HG03159 (cell line): ENCODE results near the gene CLIC5.

ENCODE experiments used
- ATAC-seq: cut with Tn5 transposase; IDR thresholded peaks from one replicate; pipeline ENCODE4 v1.9.1; 2021; ENCODE audit warnings: mild to moderate bottlenecking, moderate library complexity; ENCODE audit not compliant: unreplicated experiment

CLIC5 gene

DNA sequence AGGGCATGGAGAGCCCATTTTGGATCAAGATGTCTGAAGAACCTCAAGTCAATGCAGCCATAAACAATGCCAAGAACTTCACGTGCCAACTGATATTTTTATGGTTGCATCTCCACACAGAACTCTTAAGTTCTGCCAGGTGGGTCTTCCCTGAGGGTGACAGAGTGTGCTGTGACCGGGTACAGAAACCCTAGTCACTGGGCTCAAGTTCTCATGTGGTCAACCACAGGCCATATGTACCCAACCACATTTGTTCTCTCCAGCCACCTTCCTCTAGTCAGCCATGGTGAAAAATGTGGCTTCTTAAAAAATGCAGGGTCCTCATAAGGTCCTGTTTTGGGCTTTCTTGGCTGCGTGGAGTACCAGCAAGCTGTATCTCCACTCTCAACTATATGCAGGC lies 48.9 kb downstream of the CLIC5 start:
- ATAC-seq, result no peak

DNA sequence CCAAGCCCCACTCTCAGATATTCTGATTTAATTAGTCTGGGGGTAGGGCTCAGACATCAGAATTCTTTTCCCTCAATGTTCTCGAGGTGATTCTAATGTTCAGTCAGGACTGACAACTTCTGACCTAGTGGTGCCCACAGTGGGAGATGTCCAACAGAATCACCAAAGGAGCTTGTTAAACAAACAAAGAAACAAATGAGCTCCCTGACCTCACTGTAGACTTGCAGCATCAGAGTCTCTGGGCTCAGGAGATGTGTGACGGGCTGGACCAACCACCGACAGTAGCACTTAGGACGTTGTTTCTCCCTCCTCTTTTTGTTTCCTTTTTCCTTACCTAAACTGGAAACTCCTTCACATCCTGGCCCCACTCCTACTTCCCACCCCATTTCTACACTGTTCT lies 49.3 kb downstream of the CLIC5 start:
- ATAC-seq, result no peak

DNA sequence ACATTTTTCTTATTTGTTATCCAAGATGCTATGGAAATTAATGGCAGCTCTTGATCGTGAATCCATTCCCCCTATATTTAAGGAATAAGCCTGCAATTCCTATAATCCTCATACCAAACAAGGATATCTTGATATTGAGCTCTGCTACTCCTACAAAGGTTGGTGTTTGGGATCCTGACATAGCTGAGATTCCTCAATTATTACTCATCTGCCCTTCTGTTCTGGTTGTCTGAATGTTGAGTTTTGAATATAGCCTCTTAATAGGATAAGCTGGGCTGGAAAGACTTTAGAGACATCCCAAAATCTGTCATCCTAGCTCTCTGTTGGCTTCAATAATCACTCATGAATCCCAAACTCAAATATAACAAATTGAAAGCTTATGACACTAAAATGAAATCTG lies 49.9 kb downstream of the CLIC5 start:
- ATAC-seq, result no peak

DNA sequence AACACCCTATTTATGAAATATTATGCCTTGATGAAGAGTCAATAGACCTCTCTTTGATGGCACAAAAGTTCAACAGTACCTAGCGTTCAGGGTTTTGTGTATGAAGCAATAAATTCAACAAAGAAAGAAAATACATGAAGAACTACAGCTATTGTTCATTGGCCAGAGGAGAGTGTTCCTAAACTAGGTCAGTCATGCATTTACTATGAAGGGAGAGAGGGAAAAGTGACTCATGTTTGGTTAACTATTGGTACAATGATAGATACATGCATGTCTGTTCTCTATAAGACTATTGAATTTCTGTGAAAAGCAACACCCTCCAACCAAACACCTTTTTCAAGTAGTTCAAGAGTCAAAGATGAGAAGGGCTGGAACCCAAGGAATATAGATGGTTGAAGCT lies 50.7 kb downstream of the CLIC5 start:
- no peak for ATAC-seq

DNA sequence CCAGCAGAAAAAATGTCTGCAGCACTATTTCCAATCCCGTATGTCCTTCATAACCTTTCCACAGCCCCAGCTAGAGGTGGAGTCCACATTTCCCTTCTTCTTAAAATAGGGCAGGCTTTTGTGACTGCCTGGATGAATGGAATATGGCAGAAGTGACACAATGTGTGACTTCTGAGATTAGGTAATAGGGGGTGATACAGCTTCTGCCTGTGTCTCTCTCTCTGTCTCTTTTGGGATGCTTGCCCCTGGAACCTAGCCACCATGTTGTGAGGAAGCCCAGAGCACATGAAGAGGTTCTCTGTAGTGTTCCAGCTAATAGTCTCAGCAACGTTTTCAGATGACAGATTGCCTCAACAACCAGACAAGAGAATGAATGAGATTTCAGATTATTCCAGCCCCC lies 51.4 kb downstream of the CLIC5 start:
- ATAC-seq, result no peak

DNA sequence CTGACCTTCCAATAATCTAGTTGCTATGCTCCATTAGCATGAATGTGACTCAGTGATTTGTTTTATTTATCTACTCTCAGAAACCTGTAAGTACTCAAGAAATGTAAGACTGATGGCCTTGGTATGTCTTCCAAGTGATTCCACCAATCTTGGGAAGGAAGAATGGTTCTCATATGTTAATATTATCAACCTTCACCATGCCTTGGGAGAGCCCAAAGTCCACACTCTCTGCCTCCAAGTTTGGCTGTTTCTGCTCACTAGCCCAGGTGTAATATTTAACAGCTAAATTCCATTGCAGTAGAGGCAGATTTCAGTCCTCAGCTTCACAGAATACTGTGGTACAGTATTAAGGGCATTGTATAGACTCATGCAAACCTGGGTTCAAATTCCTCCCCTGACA lies 51.8 kb downstream of the CLIC5 start:
- no peak for ATAC-seq

DNA sequence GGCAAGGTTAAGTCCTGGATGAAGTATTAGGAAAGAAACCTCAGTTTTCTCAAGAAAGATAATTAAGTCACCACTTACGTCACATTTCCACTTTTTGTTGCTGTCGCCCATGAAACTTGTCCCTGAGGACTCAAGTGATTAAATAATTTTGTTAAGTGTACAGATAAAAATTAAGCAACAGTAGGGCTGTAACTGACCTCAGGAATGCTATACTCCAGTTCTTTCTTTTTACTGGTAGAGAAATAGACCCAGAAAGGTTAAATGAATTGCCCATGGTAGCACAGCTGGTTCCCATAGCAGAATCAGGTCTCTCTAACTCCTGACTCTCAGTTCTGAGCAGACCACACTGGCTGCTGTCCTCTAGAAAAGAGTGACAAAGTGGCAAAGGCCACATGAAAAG lies 54.5 kb downstream of the CLIC5 start:
- no peak for ATAC-seq

DNA sequence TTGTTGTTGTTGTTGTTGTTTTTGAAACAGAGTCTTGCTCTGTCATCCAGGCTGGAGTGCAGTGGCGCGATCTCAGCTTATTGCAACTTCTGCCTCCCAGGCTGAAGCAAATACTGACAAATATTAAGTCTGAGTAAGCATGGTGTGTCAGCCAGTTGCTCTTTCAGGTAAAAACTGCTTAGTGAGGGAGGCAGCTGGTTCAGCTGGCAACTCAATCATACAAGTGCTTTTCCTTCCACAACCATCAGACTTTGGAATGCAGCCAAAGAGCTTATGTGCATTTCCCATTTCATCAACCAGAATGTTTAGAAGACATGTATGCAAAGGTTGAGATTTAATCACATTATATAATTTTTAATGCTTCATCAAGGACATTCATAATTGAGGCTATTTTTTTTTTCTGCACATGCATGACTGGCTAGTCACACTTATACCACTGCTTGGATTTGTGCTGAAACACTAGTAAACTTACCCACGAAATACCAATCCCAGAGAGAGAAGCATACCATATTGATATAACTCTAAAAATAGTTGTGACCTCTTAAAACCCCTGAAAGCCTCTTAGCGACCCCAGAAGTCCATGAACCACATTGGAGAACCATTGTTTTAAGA lies 56.0 kb downstream of the CLIC5 start:
- ATAC-seq, result no peak

DNA sequence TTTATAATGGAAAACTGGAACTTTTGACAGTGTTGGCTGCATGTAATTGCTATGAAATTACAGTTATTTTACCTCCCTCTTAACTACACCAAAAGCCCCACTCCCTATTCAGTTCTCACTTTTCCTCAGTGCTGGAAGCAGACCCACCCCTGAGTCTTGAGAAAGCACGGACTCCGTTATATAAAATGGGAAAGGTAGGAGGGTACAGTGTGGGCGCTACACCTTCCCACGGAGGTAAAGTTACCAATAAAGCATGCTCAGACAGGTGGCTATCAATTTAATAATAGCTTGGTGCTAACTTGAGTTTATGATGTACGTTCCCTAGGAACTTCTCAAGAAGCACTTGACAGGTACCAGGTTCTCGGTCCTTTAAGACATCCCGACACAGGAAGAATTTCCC lies 59.0 kb downstream of the CLIC5 start:
- ATAC-seq, result no peak

DNA sequence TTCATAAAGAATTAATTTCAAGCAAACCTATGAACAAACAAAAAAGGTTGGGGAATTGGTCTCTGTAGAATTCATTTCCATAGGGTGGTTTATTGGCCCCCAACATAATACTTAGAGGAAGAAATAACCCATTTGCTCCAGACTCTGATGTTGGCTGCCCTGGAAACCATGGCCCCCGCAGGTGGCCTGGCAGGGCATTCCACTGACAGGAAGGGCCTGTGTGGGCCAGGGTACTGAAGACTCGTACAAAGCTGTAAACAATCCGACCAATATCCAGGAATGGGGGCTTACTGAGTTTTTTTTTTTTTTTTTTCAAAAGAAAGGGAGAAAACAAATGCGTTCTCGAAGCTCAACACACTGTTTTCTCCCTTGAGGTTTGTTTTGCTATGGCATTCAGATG lies 59.5 kb downstream of the CLIC5 start:
- no peak for ATAC-seq

DNA sequence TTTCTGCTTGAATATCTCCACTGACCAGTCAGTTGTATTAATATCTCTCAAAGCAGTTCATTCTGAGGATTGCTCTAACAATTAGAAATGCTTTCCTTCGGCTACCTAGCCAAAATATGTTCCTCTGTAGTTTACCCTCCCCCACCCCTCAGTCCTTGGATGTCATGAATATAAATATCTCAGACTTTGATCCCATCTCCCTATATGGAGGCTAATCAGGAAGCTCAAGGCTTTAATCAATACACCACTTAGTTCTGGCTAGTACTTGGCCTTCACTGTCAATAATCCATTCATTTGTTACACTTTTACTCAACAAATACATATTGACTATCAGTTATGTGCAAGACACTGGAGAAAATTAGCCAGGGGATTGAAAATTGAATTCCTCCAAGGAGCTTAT lies 60.1 kb downstream of the CLIC5 start:
- ATAC-seq, result no peak

DNA sequence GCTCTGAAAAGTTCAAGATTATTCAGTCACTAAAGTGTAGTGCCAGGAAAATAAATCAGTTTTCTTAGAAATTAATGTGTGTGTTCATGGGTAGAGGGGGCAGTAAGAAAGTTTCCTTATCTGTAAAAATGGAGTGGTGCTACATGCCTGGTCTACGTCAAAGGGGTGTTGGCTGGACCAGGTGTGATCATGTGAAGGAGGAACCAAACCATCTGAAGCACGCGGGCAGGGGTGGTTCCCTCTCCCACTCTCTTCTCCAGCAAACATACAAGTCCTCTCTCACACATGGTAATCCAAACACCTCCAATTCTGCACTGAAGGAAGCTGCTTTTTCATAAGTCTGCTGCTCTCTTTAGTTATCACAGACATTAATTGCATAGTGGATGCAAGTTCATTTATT lies 63.1 kb downstream of the CLIC5 start:
- no peak for ATAC-seq

DNA sequence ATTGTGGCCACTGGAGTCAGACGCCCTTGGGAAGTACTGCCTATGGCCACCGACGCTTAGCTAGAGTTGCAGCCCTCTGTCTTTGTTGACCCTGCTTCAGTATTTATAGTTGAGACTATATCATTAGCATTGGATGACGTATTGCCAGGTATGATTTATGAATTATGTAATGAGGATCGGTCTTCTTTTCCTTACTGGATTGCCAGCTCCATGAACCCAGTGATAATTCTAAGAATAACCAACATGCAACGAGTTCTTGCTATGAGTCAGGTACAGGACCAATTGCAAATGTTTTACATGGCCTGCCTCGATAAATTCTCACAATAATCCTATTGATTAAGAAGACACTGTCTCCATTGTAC lies 63.5 kb downstream of the CLIC5 start:
- no peak for ATAC-seq

DNA sequence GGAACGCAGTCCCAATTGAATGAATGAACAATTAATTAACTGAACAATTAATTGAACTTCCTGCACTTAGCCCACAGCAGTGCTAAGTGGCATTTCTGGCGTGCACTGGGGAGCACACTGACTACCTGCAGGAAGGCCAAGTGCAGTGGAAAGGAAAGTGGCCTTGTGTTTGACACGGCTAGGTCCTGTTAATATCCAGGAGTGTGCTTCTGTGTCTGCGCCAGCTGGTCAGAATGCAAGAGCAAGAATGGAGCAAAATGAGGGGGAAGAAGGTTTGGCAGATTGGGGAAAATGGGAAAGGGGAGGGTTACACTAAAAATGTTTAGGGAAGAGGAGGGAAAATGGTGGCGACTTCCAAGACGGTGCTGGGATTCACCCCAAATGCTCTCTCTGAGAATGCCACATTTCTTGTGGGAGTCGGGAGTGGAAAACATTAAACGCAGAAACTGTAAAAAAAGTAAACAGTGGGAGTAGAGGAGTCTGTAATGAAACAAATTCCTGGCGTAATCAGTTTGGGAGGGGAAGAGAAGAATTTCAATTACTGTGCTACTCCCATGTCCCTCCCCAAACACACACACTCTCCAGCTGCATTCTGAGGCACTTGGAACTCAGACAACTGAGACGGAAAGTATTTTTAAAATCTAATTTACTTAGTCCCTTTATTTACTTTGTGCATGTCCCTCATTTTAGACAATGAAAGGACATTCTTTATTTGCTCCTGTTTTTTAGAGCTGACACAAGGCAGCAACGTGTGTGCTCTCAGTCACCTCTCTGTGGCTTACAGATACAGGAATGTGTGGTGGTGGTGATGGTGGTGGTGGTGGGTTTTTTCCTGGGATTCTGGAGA lies 64.1 kb downstream of the CLIC5 start:
- no peak for ATAC-seq

DNA sequence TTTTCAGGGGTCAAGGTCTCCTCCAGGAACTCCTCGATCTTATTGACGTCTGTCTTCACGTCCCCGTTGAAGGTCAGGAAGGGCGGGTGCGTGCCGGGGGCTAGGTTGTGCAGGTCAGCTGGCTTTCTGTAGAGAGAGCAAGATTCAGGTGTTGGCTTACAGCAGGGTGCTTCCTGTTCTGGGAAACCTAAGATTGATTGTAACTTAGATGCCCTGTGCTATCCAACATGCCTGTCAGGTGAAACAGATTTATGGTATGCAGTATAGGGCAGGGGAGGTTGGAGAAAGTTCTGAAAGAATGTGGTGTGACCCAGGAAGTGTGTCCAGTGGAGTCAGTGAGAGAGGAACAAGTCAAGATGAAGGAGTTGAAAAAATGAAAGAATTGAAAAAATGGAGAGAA lies 66.4 kb downstream of the CLIC5 start:
- no peak for ATAC-seq

DNA sequence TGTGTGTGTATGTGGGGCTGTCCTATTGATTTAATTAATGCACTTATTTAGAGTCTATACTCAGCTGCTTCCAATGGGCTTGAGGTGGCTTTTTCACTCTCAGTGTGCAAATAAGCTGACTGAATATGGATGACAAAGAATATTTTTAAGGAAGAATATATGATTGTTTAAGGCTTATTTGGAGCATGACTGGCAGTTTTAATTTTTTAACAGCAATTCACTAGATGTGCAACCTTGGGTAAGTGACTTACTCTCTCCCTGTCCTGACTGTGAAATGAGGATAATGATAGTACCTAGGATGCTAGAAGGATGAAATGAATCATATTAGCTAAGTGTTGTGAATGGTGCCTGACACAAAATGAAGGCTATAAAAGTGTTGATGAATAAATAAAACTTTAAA lies 67.9 kb downstream of the CLIC5 start:
- ATAC-seq, result no peak

DNA sequence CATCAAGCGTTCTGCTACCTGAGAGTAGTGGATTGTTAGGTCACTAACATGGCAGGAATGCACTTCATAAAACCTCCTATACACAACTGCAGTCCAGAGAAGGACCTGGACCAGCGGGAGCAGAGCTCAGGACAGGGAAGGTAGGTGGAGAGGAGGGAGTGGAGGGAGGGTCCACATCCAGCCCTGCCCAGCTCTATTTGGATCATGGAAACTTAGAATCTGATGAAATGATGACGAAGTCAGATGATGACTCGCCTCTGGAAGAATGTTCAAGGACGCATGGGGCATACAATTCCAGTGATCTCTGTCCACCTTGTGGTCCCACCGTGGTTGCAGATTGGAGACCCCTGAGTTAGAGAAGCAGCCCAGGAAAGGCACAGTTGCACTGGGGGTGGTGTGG lies 68.8 kb downstream of the CLIC5 start:
- no peak for ATAC-seq

DNA sequence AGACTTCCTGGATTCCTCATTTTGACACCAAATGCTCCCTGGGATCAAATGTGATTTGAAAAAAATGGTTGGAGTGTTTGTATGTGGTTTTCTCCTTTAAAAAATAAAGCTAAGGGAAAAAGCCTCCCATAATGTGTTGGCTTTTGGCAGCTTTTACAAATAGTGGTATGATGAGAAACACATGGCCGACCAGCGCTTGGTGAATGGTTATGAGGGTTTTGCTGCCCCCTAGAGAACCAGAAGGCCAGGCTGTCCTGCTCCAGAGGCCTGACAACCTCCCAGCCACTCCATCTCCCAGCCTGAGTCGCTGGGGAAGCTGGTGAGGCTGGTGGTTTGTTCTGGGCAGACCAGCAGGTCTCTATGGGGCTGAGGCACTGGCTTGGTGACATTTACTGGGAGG lies 69.3 kb downstream of the CLIC5 start:
- no peak for ATAC-seq

DNA sequence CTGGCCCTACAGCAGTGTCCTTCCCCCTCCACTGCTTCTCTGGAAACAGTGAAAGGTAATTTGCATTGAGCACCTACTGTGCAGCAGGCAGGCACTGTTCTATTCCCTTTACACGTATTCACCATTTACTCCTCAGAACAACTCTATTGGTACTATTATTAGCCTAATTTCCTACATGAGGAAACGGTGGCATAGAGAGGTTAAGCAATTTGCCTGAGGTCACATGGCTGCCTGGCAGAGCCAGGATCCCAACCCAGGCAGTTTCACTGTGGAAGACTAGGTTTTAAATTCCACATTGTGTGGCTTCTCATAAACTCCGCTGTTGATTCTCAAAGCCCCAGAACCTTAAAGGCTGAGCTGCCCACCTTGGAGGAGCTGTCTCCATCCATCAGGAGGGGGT lies 72.7 kb downstream of the CLIC5 start:
- no peak for ATAC-seq

DNA sequence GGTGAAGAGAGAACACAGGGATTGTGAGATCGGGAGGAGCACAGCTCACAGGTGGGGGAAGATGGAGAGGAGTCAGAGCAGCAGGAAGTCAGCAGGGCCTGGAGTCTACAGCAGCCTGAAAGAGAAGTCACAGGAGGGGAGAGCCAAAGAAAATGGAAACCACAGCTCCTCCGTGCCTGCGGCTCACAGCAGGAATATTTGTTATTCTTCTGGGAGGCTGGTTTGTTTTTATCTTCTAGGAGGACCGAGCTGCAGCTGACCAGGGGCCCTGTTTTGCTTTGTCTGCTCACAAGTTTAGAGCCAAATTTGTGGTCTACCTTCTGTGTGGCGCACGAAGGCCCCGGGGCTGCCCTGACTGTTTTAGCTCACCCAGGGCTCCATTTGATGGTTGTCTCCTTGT lies 81.8 kb downstream of the CLIC5 start:
- no peak for ATAC-seq

DNA sequence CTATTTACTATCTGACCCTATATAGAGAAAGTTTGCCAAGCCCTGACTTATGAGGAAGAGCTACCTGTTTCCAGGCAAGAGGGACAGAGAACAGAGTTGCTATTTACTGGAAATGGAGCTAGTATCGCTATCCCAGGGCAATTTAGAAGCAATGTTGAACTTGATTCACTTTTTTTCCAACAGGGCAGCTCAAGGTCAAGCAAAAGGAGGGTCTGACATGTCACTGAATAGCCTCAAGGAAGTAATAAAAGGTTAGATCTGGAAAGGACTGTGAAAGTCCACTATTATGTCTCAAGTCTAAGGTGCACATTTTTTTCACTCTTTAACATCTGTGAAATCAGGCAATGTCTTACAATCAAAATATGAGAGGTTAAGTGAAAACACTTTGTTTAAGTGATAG lies 84.4 kb downstream of the CLIC5 start:
- no peak for ATAC-seq

DNA sequence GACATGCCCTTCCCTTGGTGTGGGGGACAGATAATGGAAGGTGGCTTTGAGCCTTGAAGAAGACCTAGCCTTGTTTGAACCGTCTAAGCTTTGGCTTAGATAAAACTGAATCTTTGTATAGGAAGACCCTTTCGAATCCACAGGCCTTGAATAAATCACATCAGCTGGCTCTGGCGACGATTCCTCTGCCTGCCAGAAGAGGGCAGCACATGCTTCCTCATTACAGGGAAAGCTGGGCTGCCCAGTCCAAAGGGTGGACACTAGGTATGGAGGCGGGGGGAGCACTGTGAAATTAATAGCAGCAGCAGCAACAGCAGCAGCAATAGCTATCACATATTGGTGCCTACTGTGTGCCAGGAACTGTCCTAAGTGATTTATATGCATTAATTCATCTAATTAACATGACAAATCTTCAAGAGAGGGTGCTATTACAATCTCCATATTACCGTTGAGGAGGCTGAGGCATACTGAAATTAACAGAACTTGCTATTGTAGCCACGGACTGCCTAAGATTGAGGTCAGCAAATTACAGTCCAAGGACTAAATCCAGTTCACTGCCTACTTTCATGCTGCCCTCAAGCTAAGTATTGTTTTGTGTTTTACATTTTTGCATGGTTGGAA lies 85.1 kb downstream of the CLIC5 start:
- no peak for ATAC-seq
